Measurements from ENCODE around the gene KLHL40.

KLHL40 gene

GRCh38 chr3:42732829-42733459 is 47.6 kb downstream of the KLHL40 start:
- Histone ChIP-seq H3K9me3 (ENCODE audit: severe bottlenecking) (no peaks in the 10 kb centered on the region), H3K4me1 (ENCODE audit: insufficient read depth, poor library complexity, severe bottlenecking) (no peaks in the 10 kb centered on the region), H3K36me3 (ENCODE audit: low read depth) (no peaks in the 10 kb centered on the region), H3K27me3 (ENCODE audit: insufficient read depth, poor library complexity, severe bottlenecking) (no peaks in the 10 kb centered on the region), H3K27ac (ENCODE audit: poor library complexity, severe bottlenecking) (no peak overlapping the region), H3K4me3 (ENCODE audit: severe bottlenecking) (no peak overlapping the region)
- ATAC-seq (ENCODE audit: low read depth) (peak; percentile 42; the same call in 1 of the 3 replicates), DNase-seq (ENCODE audit: low spot score) (no peak)
- TF ChIP-seq CTCF (IDR thresholded peaks at IDR 0.05; ENCODE audit: poor library complexity, severe bottlenecking): no peak

- DNase-seq (ENCODE audit: low spot score) (no peak), ATAC-seq (ENCODE audit: low read depth) (no peak)
- H3K27ac ChIP-seq (ENCODE audit: poor library complexity, severe bottlenecking): no peak overlapping the region
- H3K4me3 ChIP-seq (ENCODE audit: severe bottlenecking): no peak overlapping the region
- H3K9me3 ChIP-seq (ENCODE audit: severe bottlenecking): no peaks in the 10 kb centered on the region
- TF ChIP-seq CTCF (IDR thresholded peaks at IDR 0.05; ENCODE audit: poor library complexity, severe bottlenecking): no peak
- no peaks in the 10 kb centered on the region for H3K36me3 ChIP-seq (ENCODE audit: low read depth)
- H3K27me3 ChIP-seq (ENCODE audit: insufficient read depth, poor library complexity, severe bottlenecking): no peaks in the 10 kb centered on the region
- no peaks in the 10 kb centered on the region for H3K4me1 ChIP-seq (ENCODE audit: insufficient read depth, poor library complexity, severe bottlenecking)
Measured at GRCh38 chr3:42733501-42734262, 48.3 kb downstream of the KLHL40 start.

GRCh38 chr3:42734263-42734860 is 49.0 kb downstream of the KLHL40 start:
- ATAC-seq (ENCODE audit: low read depth) (no peak), DNase-seq (ENCODE audit: low spot score) (no peak)
- no peaks in the 10 kb centered on the region for H3K9me3 ChIP-seq (ENCODE audit: severe bottlenecking)
- no peak for TF ChIP-seq CTCF (IDR thresholded peaks at IDR 0.05; ENCODE audit: poor library complexity, severe bottlenecking)
- no peaks in the 10 kb centered on the region for H3K27me3 ChIP-seq (ENCODE audit: insufficient read depth, poor library complexity, severe bottlenecking)
- no peak overlapping the region for H3K4me3 ChIP-seq (ENCODE audit: severe bottlenecking)
- H3K4me1 ChIP-seq (ENCODE audit: insufficient read depth, poor library complexity, severe bottlenecking): no peaks in the 10 kb centered on the region
- no peaks in the 10 kb centered on the region for H3K36me3 ChIP-seq (ENCODE audit: low read depth)
- H3K27ac ChIP-seq (ENCODE audit: poor library complexity, severe bottlenecking): no peak overlapping the region

- Histone ChIP-seq H3K4me1 (ENCODE audit: insufficient read depth, poor library complexity, severe bottlenecking) (no peaks in the 10 kb centered on the region), H3K27me3 (ENCODE audit: insufficient read depth, poor library complexity, severe bottlenecking) (no peaks in the 10 kb centered on the region), H3K36me3 (ENCODE audit: low read depth) (no peaks in the 10 kb centered on the region), H3K9me3 (ENCODE audit: severe bottlenecking) (no peaks in the 10 kb centered on the region), H3K27ac (ENCODE audit: poor library complexity, severe bottlenecking) (no peak overlapping the region), H3K4me3 (ENCODE audit: severe bottlenecking) (no peak overlapping the region)
- TF ChIP-seq CTCF (IDR thresholded peaks at IDR 0.05; ENCODE audit: poor library complexity, severe bottlenecking): no peak
- DNase-seq (ENCODE audit: low spot score) (no peak), ATAC-seq (ENCODE audit: low read depth) (no peak)
Measured at GRCh38 chr3:42735019-42735418, 49.7 kb downstream of the KLHL40 start.
